GM21423 (cell line): ENCODE results near the gene NRG2.

ENCODE experiments used
- ATAC-seq: cut with Tn5 transposase; IDR thresholded peaks from one replicate; pipeline ENCODE4 v1.9.1; 2021; ENCODE audit warnings: mild to moderate bottlenecking, moderate library complexity; ENCODE audit not compliant: unreplicated experiment

Gene NRG2

GRCh38 chr5:139820606-139821005 is 222.5 kb downstream of the NRG2 start:
- ATAC-seq: no peak

GRCh38 chr5:139820130-139820529 is 223.0 kb downstream of the NRG2 start:
- ATAC-seq: no peak

GRCh38 chr5:139817970-139818369 is 225.1 kb downstream of the NRG2 start:
- no peak for ATAC-seq

GRCh38 chr5:139817362-139817761 is 225.7 kb downstream of the NRG2 start:
- ATAC-seq: no peak

GRCh38 chr5:139816566-139816965 is 226.5 kb downstream of the NRG2 start:
- no peak for ATAC-seq

GRCh38 chr5:139814704-139815280 is 228.3 kb downstream of the NRG2 start:
- ATAC-seq: no peak

GRCh38 chr5:139814191-139814601 is 228.9 kb downstream of the NRG2 start:
- ATAC-seq: no peak

- no peak for ATAC-seq
Measured at GRCh38 chr5:139812836-139813805, 230.0 kb downstream of the NRG2 start.

- ATAC-seq: no peak
Measured at GRCh38 chr5:139812323-139812722, 230.8 kb downstream of the NRG2 start.

GRCh38 chr5:139811274-139811607 is 231.9 kb downstream of the NRG2 start:
- ATAC-seq: no peak

GRCh38 chr5:139810341-139811273 is 232.5 kb downstream of the NRG2 start:
- ATAC-seq: no peak

- ATAC-seq: no peak
Measured at GRCh38 chr5:139809331-139809810, 233.7 kb downstream of the NRG2 start.

GRCh38 chr5:139808481-139809330 is 234.4 kb downstream of the NRG2 start:
- no peak for ATAC-seq

- no peak for ATAC-seq
Measured at GRCh38 chr5:139807647-139808030, 235.5 kb downstream of the NRG2 start.

GRCh38 chr5:139806726-139807646 is 236.1 kb downstream of the NRG2 start:
- ATAC-seq: no peak

GRCh38 chr5:139806111-139806510 is 237.0 kb downstream of the NRG2 start:
- ATAC-seq: no peak

- ATAC-seq: no peak
Measured at GRCh38 chr5:139805545-139805944, 237.6 kb downstream of the NRG2 start.

GRCh38 chr5:139804800-139805397 is 238.2 kb downstream of the NRG2 start:
- no peak for ATAC-seq

- ATAC-seq: no peak
Measured at GRCh38 chr5:139803978-139804377, 239.1 kb downstream of the NRG2 start.
